NCI-H526 (cell line): Measurements from ENCODE around the gene CCDC70.
"Not testable (repeated sequence)": the region's sequence is repeated elsewhere in the genome, so short reads cannot be mapped to it uniquely, and the experiment has no call there.

ENCODE experiments used
- DNase-seq, 2 experiments: peaks; one replicate each; lab custom pipeline; 2025; lab: John Stamatoyannopoulos, UW

CCDC70 gene

DNA sequence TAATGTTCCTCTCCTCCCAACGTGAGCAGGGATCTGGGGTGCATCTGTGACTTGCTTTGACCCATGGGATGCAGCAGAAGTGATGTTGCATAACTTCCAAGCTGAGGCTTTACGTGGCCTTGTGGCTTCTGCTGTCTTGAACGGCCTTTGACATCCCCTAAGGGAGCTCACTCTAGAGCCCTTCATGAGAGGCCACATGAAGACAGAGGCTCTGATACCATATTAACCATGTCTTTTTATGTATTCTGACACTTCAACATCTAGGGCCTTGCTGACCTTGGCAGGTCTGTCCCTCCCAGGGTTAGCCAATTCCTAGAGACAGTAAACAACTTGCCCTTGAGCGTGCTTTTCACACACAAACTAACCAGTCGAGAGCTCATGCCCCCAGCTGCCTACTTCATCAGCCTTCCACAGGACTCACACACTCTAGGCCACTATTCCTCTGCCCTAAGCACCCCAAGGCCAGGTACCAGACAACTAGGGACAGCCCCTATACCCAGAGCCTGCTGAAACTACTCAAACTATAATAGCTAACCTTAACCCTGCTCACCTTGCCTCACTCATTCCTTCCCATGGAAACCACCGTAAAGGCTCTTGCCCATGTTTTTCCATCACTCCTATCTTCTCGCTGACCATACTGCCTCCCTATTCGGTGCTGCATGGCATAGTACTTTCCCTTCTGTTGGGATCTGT lies 45.4 kb downstream of the CCDC70 start:
- no peak for DNase-seq

DNA sequence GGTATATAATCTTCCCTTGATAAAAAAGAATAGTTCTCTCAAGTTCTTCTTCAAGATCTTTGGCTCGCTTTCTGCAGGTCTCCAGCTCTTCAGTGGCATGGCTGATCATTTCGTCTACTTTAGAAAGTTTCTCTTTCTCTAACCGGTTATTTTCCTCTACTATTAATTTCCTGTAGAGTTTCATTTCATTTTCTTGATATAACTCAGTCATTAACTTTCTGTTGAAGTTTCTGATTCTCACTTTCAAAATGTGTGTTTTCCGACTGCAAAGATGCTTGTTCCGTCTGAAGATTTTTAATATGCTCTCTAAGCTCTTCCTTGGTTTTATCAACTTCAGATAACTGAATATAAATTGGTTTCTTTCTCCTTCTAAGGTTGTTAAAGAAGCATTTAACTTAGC lies 47.5 kb downstream of the CCDC70 start:
- not testable (repeated sequence) for DNase-seq

DNA sequence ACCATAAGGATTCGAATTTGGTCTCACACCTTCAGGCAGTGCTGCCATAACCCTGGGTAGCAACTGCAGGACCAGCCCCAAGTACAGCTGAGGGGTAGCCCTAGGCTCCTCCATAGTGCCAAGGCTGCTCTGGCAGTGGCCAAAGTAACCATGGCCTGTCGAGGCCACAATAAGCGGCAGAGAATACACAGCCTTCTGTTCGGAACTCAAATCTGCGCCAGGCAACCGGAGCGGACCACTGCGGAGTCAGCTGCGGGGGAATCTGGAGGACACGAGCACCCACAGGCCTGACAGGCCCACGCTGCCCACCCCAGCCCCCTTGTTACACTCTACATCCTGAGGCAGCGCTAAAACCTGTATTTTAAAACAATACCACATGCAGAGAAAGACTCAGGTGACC lies 48.7 kb downstream of the CCDC70 start:
- DNase-seq: no peak

DNA sequence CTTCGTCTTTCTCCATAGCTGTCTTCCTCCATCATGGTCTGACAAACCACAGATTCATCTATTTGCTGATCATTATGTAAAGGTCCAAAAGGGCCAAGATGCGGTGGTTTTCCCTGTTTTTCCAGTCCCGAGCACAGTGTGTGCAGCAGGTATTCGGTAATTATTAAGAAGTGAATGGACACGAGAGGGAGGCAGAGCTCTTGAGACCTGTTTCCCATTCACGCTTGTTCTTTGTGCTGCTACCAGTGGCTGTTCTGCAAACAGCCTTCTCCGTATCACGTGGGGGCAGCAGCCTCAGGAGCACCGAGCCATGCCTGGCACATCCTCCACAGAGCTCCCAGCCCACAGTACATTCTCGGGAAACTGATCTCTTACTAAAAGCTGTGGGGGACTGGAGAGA lies 50.3 kb downstream of the CCDC70 start:
- DNase-seq: peak; percentile 62 to 73

DNA sequence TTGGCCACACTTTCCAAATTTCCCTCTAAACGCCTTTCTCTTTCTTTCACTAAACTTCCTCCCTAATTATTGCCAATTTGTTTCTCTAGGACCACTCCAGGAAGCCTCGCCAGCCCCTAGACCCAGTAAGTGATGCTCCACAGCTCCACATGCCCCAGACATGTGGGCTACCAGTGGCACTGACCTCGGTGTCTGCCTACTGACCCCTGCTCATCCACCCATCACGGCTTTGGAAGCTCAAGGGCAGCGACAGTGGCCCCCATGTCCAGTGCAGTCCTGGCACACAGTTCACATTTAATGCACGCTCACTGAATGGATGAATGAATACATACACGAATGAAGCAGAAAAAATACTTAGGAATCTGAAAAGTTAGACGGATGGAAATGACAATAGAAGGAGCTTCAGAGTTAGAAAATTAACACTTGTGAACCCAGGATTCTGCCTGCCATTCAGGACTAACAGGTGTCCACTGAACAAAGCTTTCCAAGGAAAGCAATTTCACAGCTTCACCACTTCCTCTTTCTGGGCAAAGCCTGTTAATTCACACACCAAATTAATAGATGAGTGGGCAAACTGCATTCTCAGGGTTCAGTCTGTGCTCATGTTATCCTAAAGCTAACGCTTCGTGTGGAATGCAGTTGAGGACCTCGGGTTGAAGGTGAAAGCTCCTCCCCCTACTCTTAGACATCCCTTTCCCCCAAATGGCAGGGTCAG lies 50.9 kb downstream of the CCDC70 start:
- DNase-seq: no peak

DNA sequence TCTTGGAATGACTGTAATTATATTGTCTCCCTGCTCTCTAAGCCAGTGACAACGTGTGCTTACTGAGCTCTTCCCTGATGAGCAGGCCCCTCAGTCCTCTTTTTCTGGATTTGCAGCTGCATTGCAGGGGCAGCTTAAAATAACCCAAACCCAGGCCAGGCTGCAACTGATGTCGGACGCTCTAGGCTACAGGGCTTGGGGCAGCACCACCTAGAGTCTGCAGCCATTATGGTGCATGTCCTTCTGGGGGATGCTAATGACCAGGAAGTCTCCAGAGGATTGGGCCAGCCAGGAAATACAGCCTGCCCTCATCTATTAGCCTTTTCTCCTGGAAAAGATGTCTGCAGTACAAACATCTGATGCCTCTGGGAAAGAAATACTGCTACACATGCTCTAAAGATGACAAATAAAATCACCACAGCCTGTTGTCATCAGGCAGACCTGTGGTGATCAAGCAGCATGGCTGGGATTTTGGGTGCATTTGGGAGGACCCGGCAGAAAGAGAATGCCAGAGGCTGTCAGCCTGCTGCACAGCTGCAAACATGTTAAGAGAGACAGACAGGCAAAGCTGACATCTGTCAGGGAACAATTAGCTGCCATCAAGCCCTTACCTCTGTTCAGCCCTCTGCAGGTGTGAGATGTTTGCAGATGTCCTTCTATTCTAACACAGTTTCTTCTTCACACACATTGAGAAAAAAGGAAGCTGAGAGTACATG lies 51.8 kb downstream of the CCDC70 start:
- DNase-seq: peak in 1 of 2 experiments; percentile 50

DNA sequence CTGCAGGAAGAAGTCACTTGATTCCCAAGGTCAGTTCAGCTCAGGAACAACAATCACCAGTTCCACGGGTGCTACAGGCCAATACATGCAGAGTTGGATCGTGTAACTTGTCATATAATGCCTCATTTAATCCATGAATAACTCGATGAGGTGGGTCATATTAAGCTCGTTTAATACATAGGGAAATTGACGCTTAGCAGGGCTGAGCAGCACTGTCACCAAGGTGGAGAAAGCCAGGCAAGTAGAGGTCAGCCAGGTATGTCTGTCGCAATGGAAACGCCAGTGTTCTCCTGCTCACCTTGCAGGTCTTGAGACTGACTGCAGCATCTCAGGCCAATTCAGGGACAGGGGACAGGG lies 52.3 kb downstream of the CCDC70 start:
- no peak for DNase-seq
